ENCODE data around the gene RNF4. TPM values are rescaled to one million over a fixed set of nuclear protein-coding genes. Genes with fewer than 3 reads are reported as not detected.

The RNF4 gene
- total and polyA plus RNA-seq, 9 donors = 27.0 to 72.1 (median 47.1) TPM

- no peak for DNase-seq
- no peaks in the 10 kb centered on the region for H3K9me3 ChIP-seq
- intact Hi-C loops (cut with DNase I) = no loop called here
- TF ChIP-seq POLR2A (IDR thresholded peaks at IDR 0.05) (no peak), EP300 (IDR thresholded peaks at IDR 0.05) (no peak), CTCF (IDR thresholded peaks at IDR 0.05) (no peak)
- H3K27me3 ChIP-seq = no peaks in the 10 kb centered on the region
- no peaks in the 10 kb centered on the region for H3K4me1 ChIP-seq (ENCODE audit: insufficient read depth)
- no peak overlapping the region for H3K4me3 ChIP-seq
- no peaks in the 10 kb centered on the region for H3K36me3 ChIP-seq
- no peak overlapping the region for H3K27ac ChIP-seq
These were observed 36.9 kb upstream of the RNF4 start for GRCh38 chr4:2432004-2432403.

DNA sequence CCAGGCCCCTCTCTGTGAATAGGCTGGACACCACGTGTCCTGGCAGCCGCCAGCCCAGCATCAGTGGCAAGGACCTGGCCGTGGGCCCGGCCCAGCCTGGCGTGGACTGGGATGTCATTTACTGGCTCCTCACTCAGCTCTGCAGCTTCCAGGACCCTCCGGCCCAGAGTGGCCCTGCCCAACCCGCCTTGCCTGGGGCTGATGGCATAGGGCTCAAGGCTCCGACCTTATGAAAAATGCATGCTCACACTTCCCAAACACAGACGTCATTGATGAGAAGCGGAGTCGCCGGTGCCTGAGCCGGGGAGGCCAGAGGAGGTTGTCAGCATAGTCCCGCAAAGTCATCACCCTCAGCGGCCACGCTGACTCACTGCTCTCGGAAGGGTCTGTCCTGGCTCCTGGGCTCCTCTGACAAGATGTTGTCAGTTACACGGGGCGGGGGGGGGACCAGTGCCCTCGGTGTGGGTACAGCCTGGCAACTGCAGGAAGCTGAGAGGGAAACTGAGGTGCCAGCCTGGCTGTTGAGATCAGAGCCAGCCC is 35.8 kb upstream of the RNF4 start:
- Histone ChIP-seq H3K27me3 (no peaks in the 10 kb centered on the region), H3K4me3 (no peak overlapping the region), H3K9me3 (no peaks in the 10 kb centered on the region), H3K36me3 (no peaks in the 10 kb centered on the region), H3K4me1 (ENCODE audit: insufficient read depth) (no peaks in the 10 kb centered on the region), H3K27ac (no peak overlapping the region)
- WGBS, 3 donors = 78 to 81% (median 79%) methylated on average over 18 to 20 of the region's 20 CpGs
- intact Hi-C loops (cut with DNase I) = no loop called here
- no peak for DNase-seq
- TF ChIP-seq POLR2A (IDR thresholded peaks at IDR 0.05) (no peak), EP300 (IDR thresholded peaks at IDR 0.05) (no peak)

- no peak for DNase-seq
- WGBS, 3 donors = 75 to 81% (median 77%) methylated on average over 29 of the region's 29 CpGs
- H3K9me3 ChIP-seq = no peaks in the 10 kb centered on the region
These were observed 35.1 kb upstream of the RNF4 start for GRCh38 chr4:2433609-2434350.

DNA sequence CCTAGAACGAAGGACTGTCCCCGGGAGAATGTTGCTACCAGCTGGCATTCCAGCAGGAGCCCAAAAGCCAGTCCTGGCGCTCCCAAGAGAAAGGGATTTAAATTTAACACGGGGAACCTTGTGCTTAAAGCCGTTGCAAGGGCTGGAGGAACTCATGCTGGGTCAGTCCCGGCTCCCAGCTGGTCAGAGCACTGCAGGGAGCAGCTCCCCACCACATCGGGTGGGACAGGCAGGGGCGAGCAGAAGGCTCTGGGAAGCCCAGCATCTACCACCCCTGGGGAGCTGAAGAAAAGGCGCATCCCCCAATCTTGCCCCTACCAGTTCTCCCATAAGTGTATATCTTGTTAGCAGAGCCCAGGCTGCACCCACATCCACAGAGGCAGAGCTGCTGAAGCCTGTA is 34.5 kb upstream of the RNF4 start:
- no peaks in the 10 kb centered on the region for H3K27me3 ChIP-seq
- DNase-seq = no peak
- intact Hi-C loops (cut with DNase I) = no loop called here

More at GRCh38 chr4:2433609-2434350, 35.1 kb upstream of the RNF4 start:
- TF ChIP-seq POLR2A (IDR thresholded peaks at IDR 0.05) = no peak
- intact Hi-C loops (cut with DNase I) = no loop called here
- H3K4me1 ChIP-seq (ENCODE audit: insufficient read depth) = no peaks in the 10 kb centered on the region
- H3K4me3 ChIP-seq = no peak overlapping the region
- no peak overlapping the region for H3K27ac ChIP-seq
- no peaks in the 10 kb centered on the region for H3K27me3 ChIP-seq
- H3K36me3 ChIP-seq = no peaks in the 10 kb centered on the region

DNA sequence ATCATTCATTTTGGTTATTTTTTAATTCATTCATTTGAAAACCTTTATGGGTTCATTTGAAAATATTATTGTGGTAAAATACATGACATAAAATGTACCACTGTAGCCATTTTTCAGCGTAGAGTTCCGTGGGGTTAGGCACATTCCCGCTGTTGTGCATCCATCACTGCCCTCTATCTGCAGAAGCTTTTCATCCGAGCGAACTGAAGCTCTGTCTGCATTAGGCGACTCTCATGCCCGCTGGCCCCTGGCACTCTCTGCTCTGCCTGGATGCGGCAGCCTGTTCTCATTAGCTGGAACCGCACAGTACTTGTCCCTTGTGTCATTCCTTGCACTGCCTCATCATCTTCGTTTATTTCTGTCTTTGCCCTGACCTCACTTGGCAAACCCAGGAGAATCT is 32.6 kb upstream of the RNF4 start:
- H3K27me3 ChIP-seq = no peaks in the 10 kb centered on the region
- no peaks in the 10 kb centered on the region for H3K9me3 ChIP-seq
- H3K4me1 ChIP-seq (ENCODE audit: insufficient read depth) = no peaks in the 10 kb centered on the region
- intact Hi-C loops (cut with DNase I) = no loop called here
- peak in 1 of 5 donors; percentile 36 for DNase-seq
- no peak overlapping the region for H3K4me3 ChIP-seq
- 34 to 46% (median 44%) methylated on average over 10 of the region's 10 CpGs for WGBS, 3 donors
- TF ChIP-seq CTCF (IDR thresholded peaks at IDR 0.05) = no peak
- TF ChIP-seq EP300 (IDR thresholded peaks at IDR 0.05) = no peak
- TF ChIP-seq POLR2A (IDR thresholded peaks at IDR 0.05) = no peak
- no peaks in the 10 kb centered on the region for H3K36me3 ChIP-seq
- no peak overlapping the region for H3K27ac ChIP-seq

More for the DNA sequence above, 34.5 kb upstream of the RNF4 start:
- H3K4me3 ChIP-seq = no peak overlapping the region
- H3K9me3 ChIP-seq = no peaks in the 10 kb centered on the region
- WGBS, 3 donors = 60 to 67% (median 60%) methylated on average over 9 of the region's 9 CpGs
- no peaks in the 10 kb centered on the region for H3K36me3 ChIP-seq
- TF ChIP-seq CTCF (IDR thresholded peaks at IDR 0.05) = no peak
- no peak for TF ChIP-seq POLR2A (IDR thresholded peaks at IDR 0.05)
- no peak for TF ChIP-seq EP300 (IDR thresholded peaks at IDR 0.05)
- no peaks in the 10 kb centered on the region for H3K4me1 ChIP-seq (ENCODE audit: insufficient read depth)
- H3K27ac ChIP-seq = no peak overlapping the region
